Right atrium auricular region (tissue), 2 donors: ENCODE results near the gene CPLX1. TPM values are rescaled to one million over a fixed set of nuclear protein-coding genes. Genes with fewer than 3 reads are reported as not detected.
"Not testable (repeated sequence)": the region's sequence is repeated elsewhere in the genome, so short reads cannot be mapped to it uniquely, and the experiment has no call there.

ENCODE experiments used
- DNase-seq: peaks from one replicate; pipeline ENCODE4 v3.0.0-alpha.2; 2019; ENCODE audit warnings: low spot score
- H3K27ac ChIP-seq, 2 donors: fragments of 200-600 bp; sonication (generic); 1 replicate in 1 of 2; 2 replicates in 1 of 2; pipeline ENCODE4 v1.5.1; 2016 to 2019
- H3K27me3 ChIP-seq, 2 donors: fragments of 200-600 bp; sonication (generic); one replicate each; pipeline versions ENCODE4 v1.5.1 to v1.6.0; 2017 to 2019
- H3K36me3 ChIP-seq: fragments of 200-600 bp; sonication (generic); one replicate; pipeline ENCODE4 v1.5.1; 2016
- H3K4me1 ChIP-seq, 2 donors: fragments of 200-600 bp; sonication (generic); one replicate each; pipeline versions ENCODE4 v1.5.1 to v1.6.0; 2017 to 2019
- H3K4me3 ChIP-seq, 2 donors: fragments of 200-600 bp; sonication (generic); 1 replicate in 1 of 2; 2 replicates in 1 of 2; pipeline ENCODE4 v1.5.1; 2017 to 2019; ENCODE audit warnings: mild to moderate bottlenecking in 1 of 2, moderate library complexity in 1 of 2
- H3K9me3 ChIP-seq, 2 donors: fragments of 200-600 bp; sonication (generic); one replicate each; pipeline ENCODE4 v1.5.1; 2019
- total RNA-seq, 2 donors: library from RNA; depleted of rRNA; stranded (reverse); fragments of >200 nt; gene quantifications; one replicate each; pipeline ENCODE4 v1.1.0, GENCODE V29; 2016
- TF ChIP-seq, protein P1 (sequence below), 2 donors: fragments of 200-600 bp; sonication (generic); IDR thresholded peaks; one replicate each; pipeline ENCODE4 v1.5.1; 2019; ENCODE audit warnings: antibody characterized with exemption in 2 of 2

The CPLX1 gene
- total RNA-seq, 2 donors from 2014 or later = 0.98 to 2.3 TPM

DNA sequence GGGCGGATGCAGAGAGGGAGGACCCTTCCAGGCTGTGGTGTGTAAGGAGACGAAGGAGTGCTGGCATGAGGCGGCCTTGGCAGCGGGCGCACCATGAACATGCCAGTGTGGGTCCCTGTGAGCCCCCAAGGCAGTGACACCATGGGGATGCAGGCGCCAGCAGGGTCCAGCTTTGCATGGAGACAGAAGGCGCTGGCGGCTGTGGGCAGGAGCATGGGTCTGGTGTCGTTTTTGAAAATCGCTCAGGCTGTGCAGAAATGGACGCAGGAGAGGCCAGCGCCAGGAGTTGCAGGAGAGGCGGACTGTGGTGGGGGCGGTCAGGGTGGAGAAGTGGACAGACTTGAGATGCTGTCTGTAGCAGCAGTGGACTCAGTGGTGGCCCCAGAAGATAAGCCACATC lies 64.2 kb downstream of the CPLX1 start:
- Histone ChIP-seq H3K9me3 (no peaks in the 10 kb centered on the region), H3K4me3 (no peak overlapping the region), H3K36me3 (peaks cover 70% of the 10 kb centered on the region), H3K27ac (no peak overlapping the region), H3K4me1 (peaks cover 0 to 3% of the 10 kb centered on the region in 2 donors), H3K27me3 (no peaks in the 10 kb centered on the region)
- TF ChIP-seq, protein P1, sequence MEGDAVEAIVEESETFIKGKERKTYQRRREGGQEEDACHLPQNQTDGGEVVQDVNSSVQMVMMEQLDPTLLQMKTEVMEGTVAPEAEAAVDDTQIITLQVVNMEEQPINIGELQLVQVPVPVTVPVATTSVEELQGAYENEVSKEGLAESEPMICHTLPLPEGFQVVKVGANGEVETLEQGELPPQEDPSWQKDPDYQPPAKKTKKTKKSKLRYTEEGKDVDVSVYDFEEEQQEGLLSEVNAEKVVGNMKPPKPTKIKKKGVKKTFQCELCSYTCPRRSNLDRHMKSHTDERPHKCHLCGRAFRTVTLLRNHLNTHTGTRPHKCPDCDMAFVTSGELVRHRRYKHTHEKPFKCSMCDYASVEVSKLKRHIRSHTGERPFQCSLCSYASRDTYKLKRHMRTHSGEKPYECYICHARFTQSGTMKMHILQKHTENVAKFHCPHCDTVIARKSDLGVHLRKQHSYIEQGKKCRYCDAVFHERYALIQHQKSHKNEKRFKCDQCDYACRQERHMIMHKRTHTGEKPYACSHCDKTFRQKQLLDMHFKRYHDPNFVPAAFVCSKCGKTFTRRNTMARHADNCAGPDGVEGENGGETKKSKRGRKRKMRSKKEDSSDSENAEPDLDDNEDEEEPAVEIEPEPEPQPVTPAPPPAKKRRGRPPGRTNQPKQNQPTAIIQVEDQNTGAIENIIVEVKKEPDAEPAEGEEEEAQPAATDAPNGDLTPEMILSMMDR (IDR thresholded peaks at IDR 0.05) = no peak
- DNase-seq = no peak

DNA sequence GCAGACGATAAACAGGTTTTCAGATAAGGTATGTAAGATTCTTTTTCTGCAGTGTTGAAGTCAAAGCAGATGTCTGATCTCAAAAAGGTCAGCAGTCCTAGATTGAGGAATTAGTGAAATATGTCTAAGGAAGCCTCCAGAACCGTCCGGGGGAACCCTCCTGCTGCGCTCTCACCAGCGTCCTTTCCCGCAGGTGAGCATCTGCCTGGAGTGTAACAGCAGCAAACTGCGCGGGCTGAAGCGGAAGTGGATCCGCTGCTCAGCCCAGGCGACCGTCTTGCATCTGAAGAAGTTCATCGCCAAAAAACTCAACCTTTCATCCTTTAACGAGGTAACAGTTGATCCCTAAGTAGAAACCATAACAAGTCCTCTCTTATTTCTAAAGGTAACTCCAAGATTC lies 64.8 kb downstream of the CPLX1 start:
- no peak overlapping the region for H3K4me3 ChIP-seq
- no peak for DNase-seq
- no peak overlapping the region for H3K27ac ChIP-seq
- peaks cover 66% of the 10 kb centered on the region for H3K36me3 ChIP-seq
- H3K9me3 ChIP-seq = no peaks in the 10 kb centered on the region
- peaks cover 0 to 3% of the 10 kb centered on the region in 2 donors for H3K4me1 ChIP-seq
- no peaks in the 10 kb centered on the region for H3K27me3 ChIP-seq
- TF ChIP-seq, protein P1 (IDR thresholded peaks at IDR 0.05) = no peak

- DNase-seq = no peak
- peaks cover 62% of the 10 kb centered on the region for H3K36me3 ChIP-seq
- no peak overlapping the region for H3K27ac ChIP-seq
- no peak overlapping the region for H3K4me3 ChIP-seq
- no peaks in the 10 kb centered on the region for H3K27me3 ChIP-seq
- H3K4me1 ChIP-seq = peaks cover 0 to 3% of the 10 kb centered on the region in 2 donors
- no peaks in the 10 kb centered on the region for H3K9me3 ChIP-seq
- TF ChIP-seq, protein P1 (IDR thresholded peaks at IDR 0.05) = no peak
Observed at GRCh38 chr4:760616-761015, 65.3 kb downstream of the CPLX1 start.

- not testable (repeated sequence) for H3K9me3 ChIP-seq, H3K4me1 ChIP-seq, H3K4me3 ChIP-seq, DNase-seq, H3K27ac ChIP-seq, H3K27me3 ChIP-seq
- H3K36me3 ChIP-seq = peaks cover 62% of the 10 kb centered on the region
Observed at GRCh38 chr4:759810-760209, 66.1 kb downstream of the CPLX1 start.

DNA sequence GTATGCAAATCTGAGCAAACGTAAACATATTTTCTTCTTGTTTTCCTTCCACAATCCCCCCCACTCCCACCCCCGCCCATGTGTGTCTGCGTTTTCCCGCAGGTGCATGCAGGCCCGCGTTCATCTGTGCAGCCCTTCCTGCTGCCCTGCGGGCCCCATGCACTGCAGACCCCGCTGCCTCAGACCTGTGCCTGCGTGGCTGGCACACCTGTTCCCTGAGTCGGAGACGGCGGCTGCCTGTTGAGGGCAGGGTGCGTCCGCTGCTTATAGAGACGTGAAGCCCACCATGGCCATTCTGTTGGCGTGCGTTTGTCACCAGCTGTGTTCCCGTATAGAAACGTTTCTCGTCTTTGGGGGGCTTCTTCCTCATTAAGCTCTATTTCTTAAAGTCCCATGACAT lies 68.8 kb downstream of the CPLX1 start:
- Histone ChIP-seq H3K4me1 (no peaks in the 10 kb centered on the region), H3K9me3 (no peaks in the 10 kb centered on the region), H3K27ac (no peak overlapping the region), H3K27me3 (no peaks in the 10 kb centered on the region), H3K4me3 (no peak overlapping the region), H3K36me3 (peaks cover 63% of the 10 kb centered on the region)
- TF ChIP-seq, protein P1 (IDR thresholded peaks at IDR 0.05) = no peak
- DNase-seq = no peak

- no peak overlapping the region for H3K27ac ChIP-seq
- TF ChIP-seq, protein P1 (IDR thresholded peaks at IDR 0.05) = no peak
- H3K36me3 ChIP-seq = peaks cover 51% of the 10 kb centered on the region
- H3K4me1 ChIP-seq = peaks cover 0 to 14% of the 10 kb centered on the region in 2 donors
- no peak overlapping the region for H3K4me3 ChIP-seq
- no peaks in the 10 kb centered on the region for H3K27me3 ChIP-seq
- no peaks in the 10 kb centered on the region for H3K9me3 ChIP-seq
- DNase-seq = no peak
Observed at GRCh38 chr4:754221-755120, 71.5 kb downstream of the CPLX1 start.

DNA sequence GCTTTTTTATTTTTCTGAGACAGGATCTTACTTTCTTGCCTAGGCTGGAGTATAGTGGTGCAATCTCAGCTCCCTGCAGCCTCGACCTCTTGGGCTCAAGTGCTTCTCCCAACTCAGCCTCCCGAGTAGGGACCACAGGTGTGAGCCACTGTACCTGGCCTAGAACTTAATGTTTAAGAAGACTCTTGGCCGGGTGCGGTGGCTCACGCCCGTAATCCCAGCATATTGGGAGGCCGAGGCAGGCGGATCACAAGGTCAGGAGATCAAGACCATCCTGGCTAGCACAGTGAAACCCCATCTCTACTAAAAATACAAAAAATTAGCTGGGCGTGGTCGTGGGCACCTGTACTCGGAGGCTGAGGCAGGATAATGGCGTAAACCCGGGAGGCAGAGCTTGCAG lies 72.7 kb downstream of the CPLX1 start:
- H3K27ac ChIP-seq, H3K9me3 ChIP-seq, H3K27me3 ChIP-seq, H3K4me3 ChIP-seq, DNase-seq: not testable (repeated sequence)
- H3K36me3 ChIP-seq = peaks cover 56% of the 10 kb centered on the region
- peaks cover 0 to 15% of the 10 kb centered on the region in 2 donors for H3K4me1 ChIP-seq
